Right lobe of liver (tissue), 6 donors: ENCODE data around the gene DNASE1. TPM values are rescaled to one million over a fixed set of nuclear protein-coding genes. Genes with fewer than 3 reads are reported as not detected.
A peak's percentile ranks its signal among the peaks of the same experiment; 100 is the strongest.
"Not testable (repeated sequence)": the region's sequence is repeated elsewhere in the genome, so short reads cannot be mapped to it uniquely, and the experiment has no call there.

Source experiments
- ATAC-seq, 4 donors: fragments of 200-7000 bp; cut with Tn5 transposase; one replicate each; pipeline ENCODE4 v1.9.1; 2020; ENCODE audit warnings: mild to moderate bottlenecking in 4 of 4, moderate library complexity in 4 of 4
- DNase-seq, 3 donors: peaks; one replicate each; pipeline ENCODE4 v3.0.0-alpha.2; 2020
- H3K27ac ChIP-seq, 3 donors: fragments of 200-600 bp; one replicate each; pipeline ENCODE4 v1.8.0; 2022
- H3K27me3 ChIP-seq, 2 donors: fragments of 200-600 bp; one replicate each; pipeline ENCODE4 v1.8.0; 2022
- H3K36me3 ChIP-seq, 4 donors: fragments of 200-600 bp; sonication (generic) in 1 of 4; one replicate each; pipeline versions ENCODE4 v1.5.1 to v1.8.0; 2017 to 2022; ENCODE audit warnings: control low read depth in 1 of 4
- H3K4me1 ChIP-seq, 4 donors: fragments of 200-600 bp; sonication (generic) in 1 of 4; one replicate each; pipeline versions ENCODE4 v1.5.1 to v1.8.0; 2017 to 2022; ENCODE audit warnings: control low read depth in 1 of 4
- H3K4me3 ChIP-seq, 3 donors: fragments of 200-600 bp; one replicate each; pipeline ENCODE4 v1.8.0; 2022
- H3K9me3 ChIP-seq, 4 donors: fragments of 200-600 bp; sonication (generic) in 1 of 4; one replicate each; pipeline versions ENCODE4 v1.5.1 to v1.8.0; 2017 to 2022; ENCODE audit warnings: control low read depth in 1 of 4
- POLR2A ChIP-seq: fragments of 450-650 bp; IDR thresholded peaks from one replicate; pipeline ENCODE4 v1.6.1; 2017; ENCODE audit warnings: antibody characterized with exemption, mild to moderate bottlenecking
- WGBS: methylation state at CpG from one replicate; pipeline ENCODE4 v1.1.6; 2018; ENCODE audit warnings: low coverage, low lambda C conversion rate; ENCODE audit not compliant: insufficient coverage; ENCODE audit errors: missing lambda C conversion rate; 5-methylcytosine and 5-hydroxymethylcytosine counted together
- intact Hi-C, 2 donors: fragments of 100-400 bp; cut with DNase I; formaldehyde crosslinking; loops; one replicate each; pipeline versions ENCODE4 v1.11.2 to v1.14.1; 2022
- total RNA-seq, 6 experiments: library from RNA; depleted of rRNA in 2 of 6; stranded (reverse); fragments of >200 nt in 2 of 6; fragmentation: NEBNext Ultra II Directional in 3 of 6; extraction: Animal tissue kit (Norgen Biotek cat#: 25700) in 3 of 6; gene quantifications; one replicate each; pipeline versions ENCODE4 v1.1.0 to v1.2.4, GENCODE V29; 2016 to 2023
- TF ChIP-seq, protein P1 (sequence below), 4 donors: fragments of 200-600 bp in 3 of 4; fragments of 450-650 bp in 1 of 4; IDR thresholded peaks; one replicate each; pipeline versions ENCODE4 v1.5.1 to v1.8.0; 2016 to 2022; ENCODE audit warnings: antibody characterized with exemption in 4 of 4, mild to moderate bottlenecking in 2 of 4
- donor health status: DM: no; HTN: yes; CAD: no.
- donor health status: DM: no; HTN: no; CAD: no.
- donor health status: DM: no; HTN: no; CAD: no.
- donor health status: DM: no; HTN: yes; CAD: no.
- donor health status: DM: no; HTN: yes; CAD: no.

The DNASE1 gene
- total RNA-seq, 6 experiments from 2014 or later = 1.4 to 6.2 (median 3.1) TPM

GRCh38 chr16:3655396-3656159, 1.1 kb downstream of the DNASE1 start:
- no peaks in the 10 kb centered on the region for H3K27me3 ChIP-seq
- no peaks in the 10 kb centered on the region for H3K9me3 ChIP-seq
- intact Hi-C loops = no loop called here
- H3K36me3 ChIP-seq = peaks cover 0 to 50% (median 20%) of the 10 kb centered on the region in 4 donors
- no peaks in the 10 kb centered on the region for H3K4me1 ChIP-seq
- TF ChIP-seq, protein P1, sequence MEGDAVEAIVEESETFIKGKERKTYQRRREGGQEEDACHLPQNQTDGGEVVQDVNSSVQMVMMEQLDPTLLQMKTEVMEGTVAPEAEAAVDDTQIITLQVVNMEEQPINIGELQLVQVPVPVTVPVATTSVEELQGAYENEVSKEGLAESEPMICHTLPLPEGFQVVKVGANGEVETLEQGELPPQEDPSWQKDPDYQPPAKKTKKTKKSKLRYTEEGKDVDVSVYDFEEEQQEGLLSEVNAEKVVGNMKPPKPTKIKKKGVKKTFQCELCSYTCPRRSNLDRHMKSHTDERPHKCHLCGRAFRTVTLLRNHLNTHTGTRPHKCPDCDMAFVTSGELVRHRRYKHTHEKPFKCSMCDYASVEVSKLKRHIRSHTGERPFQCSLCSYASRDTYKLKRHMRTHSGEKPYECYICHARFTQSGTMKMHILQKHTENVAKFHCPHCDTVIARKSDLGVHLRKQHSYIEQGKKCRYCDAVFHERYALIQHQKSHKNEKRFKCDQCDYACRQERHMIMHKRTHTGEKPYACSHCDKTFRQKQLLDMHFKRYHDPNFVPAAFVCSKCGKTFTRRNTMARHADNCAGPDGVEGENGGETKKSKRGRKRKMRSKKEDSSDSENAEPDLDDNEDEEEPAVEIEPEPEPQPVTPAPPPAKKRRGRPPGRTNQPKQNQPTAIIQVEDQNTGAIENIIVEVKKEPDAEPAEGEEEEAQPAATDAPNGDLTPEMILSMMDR (IDR thresholded peaks at IDR 0.05) = no peak
- no peak for TF ChIP-seq POLR2A
- DNase-seq (peak in 2 of 3 donors; percentile 42 to 54), ATAC-seq (peak in 2 of 4 donors; percentile 9 to 17)
- H3K4me3 ChIP-seq = no peak overlapping the region
- WGBS = 62% methylated on average over 4 of the region's 21 CpGs
- no peak overlapping the region for H3K27ac ChIP-seq

- H3K4me1 ChIP-seq, H3K27ac ChIP-seq, intact Hi-C loops, H3K27me3 ChIP-seq, H3K9me3 ChIP-seq, H3K4me3 ChIP-seq, DNase-seq, ATAC-seq: not testable (repeated sequence)
- peaks cover 0 to 53% (median 21%) of the 10 kb centered on the region in 4 donors for H3K36me3 ChIP-seq
- no CpG with 5 or more reads among the region's 10 CpGs for WGBS
These were observed 1.6 kb downstream of the DNASE1 start for GRCh38 chr16:3656160-3656490.

DNA sequence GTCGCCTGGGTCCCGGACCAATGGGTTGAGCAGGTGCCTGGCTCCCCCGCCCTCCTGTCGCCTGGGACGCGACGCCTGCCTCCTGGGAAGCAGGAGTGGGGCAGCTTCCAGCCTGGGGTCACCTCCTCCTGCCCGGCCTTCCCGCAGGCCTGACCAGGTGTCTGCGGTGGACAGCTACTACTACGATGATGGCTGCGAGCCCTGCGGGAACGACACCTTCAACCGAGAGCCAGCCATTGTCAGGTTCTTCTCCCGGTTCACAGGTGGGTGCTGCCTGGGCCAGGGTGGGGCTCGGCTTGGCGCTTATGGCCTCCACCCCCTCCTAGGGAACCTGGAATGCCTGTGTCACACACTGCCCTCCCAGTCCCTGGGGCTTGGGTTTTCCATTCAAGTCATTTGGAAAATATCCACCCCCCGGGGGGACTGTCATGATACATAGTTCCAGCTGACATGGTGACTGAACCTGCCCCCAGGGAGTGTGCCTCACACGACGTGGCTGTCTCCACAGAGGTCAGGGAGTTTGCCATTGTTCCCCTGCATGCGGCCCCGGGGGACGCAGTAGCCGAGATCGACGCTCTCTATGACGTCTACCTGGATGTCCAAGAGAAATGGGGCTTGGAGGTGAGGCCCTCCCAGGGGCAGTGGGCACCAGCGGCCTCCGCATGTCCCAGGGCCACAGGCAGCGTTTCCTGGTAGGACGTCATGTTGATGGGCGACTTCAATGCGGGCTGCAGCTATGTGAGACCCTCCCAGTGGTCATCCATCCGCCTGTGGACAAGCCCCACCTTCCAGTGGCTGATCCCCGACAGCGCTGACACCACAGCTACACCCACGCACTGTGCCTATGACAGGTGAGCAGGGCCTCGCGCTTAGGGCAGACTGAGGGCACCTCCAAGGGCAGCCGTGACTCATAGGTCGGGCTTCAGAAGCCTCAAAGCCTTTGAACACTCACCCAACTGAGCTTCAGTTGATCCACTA, 2.3 kb downstream of the DNASE1 start:
- no peak for TF ChIP-seq POLR2A
- TF ChIP-seq, protein P1 (IDR thresholded peaks at IDR 0.05) = no peak
- DNase-seq = peak in 2 of 3 donors; percentile 43 to 45
- intact Hi-C loops = no loop called here
- Histone ChIP-seq H3K36me3 (peaks cover 0 to 59% (median 27%) of the 10 kb centered on the region in 4 donors), H3K27me3 (no peaks in the 10 kb centered on the region), H3K27ac (no peak overlapping the region), H3K4me3 (no peak overlapping the region), H3K9me3 (no peaks in the 10 kb centered on the region), H3K4me1 (no peaks in the 10 kb centered on the region)
- 90% methylated on average over 2 of the region's 42 CpGs for WGBS
- peak in 1 of 4 donors; percentile 5 for ATAC-seq

DNA sequence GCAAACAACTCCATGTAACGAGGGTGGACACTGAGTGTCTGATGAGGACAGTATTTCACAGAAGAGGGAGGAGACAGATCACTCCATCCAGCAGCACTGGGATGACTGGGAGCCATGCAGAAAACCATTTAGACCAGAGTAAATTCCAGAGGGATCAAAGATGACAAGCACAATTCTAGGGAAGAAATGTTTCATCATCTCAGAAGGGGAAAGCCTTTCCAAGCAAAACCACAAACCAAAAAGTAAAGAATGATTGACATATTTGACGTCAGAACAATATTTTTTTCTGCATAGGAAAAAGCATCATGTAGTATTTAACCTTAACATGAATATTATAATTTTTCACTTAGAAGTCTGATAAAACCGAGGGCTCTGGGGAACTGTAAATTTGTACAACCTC, 4.8 kb downstream of the DNASE1 start:
- no peak for TF ChIP-seq POLR2A
- TF ChIP-seq, protein P1 (IDR thresholded peaks at IDR 0.05) = no peak
- no peak overlapping the region for H3K27ac ChIP-seq
- no peaks in the 10 kb centered on the region for H3K27me3 ChIP-seq
- ATAC-seq (no peak), DNase-seq (no peak)
- no peaks in the 10 kb centered on the region for H3K4me1 ChIP-seq
- H3K4me3 ChIP-seq = no peak overlapping the region
- WGBS = 72% methylated on average over 3 of the region's 3 CpGs
- H3K36me3 ChIP-seq = peaks cover 0 to 73% (median 31%) of the 10 kb centered on the region in 4 donors
- no peaks in the 10 kb centered on the region for H3K9me3 ChIP-seq
- intact Hi-C loops = no loop called here
